GM19324 (cell line): ENCODE results near the gene MAGEB17.
"Not testable (repeated sequence)": the region's sequence is repeated elsewhere in the genome, so short reads cannot be mapped to it uniquely, and the experiment has no call there.

Source experiments
- ATAC-seq: cut with Tn5 transposase; IDR thresholded peaks from one replicate; pipeline ENCODE4 v1.9.1; 2021; ENCODE audit warnings: mild to moderate bottlenecking, moderate library complexity; ENCODE audit not compliant: unreplicated experiment, low FRiP score

The MAGEB17 gene, protein sequence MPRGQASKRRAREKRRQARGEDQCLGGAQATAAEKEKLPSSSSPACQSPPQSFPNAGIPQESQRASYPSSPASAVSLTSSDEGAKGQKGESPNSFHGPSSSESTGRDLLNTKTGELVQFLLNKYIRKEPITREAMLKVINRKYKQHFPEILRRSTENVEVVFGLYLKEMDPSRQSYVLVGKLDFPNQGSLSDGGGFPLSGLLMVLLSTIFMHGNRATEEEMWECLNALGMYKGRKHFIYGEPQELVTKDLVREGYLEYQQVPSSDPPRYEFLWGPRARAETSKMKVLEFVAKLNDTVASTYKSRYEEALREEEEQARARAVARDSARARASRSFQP

DNA sequence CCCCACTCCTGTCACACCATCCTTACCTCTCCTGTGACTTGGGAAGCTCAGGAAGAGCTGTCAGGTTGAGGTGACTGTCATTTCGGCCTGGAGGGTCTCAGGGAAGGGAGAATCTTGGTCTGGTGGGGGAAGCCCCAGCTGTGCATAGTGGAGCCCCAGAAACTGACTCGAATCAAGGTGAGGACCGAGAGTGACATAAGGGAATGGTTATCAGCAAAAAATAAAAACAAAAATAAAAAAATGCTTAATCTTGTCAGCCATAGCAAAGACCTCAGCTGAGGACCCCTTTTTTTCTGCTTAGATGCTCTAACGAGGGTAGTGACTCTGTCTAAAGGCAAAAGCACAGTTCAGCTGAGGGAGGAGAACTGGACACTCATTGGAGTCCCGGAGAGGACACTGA, at the start of gene MAGEB17:
Gene MAGEB17, plus strand, starts transcription at position 301 of the 400 bp plus-strand sequence. CDS start 2,902 bp downstream, outside the sequence.
- ATAC-seq = no peak

DNA sequence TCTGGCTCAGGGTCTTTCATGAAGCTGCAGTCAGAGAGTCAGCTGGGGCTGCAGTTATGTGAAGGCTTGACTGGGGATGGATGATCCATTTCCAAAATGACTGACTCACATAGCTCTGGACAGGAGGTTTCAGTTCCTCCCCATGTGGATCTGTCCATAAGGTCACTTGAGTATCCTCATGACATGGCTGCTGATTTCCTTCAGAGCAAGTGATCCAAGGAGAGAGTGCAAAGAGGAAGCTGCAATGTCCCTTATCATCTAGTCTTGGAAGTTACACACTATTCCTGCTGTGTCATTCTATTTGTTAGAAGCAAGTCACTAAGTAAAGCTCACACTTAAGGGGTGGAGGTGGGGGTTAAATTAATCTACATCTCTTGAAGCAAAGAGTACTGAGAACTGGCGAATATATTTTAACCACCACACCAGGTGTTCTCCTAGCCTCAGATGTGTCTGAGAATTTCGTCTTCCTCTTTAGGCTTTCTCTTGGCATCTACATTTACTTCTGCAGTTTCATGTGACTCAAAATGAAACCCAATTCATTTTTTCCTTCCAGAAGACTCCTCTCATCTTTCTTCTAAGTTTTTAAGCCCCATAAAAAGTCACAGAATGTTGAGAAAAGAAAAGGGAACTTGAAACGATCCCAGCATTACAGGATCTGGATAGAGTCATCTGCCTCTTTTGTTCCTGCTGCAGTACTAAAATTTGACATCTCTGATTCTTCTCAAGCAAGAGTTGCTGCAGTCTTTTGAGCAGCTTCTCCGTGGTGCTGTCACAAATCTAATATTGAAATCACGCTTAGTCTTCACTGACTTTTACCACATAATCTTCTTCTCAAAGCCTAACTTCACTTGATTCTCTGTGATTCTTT, 47.7 kb upstream of the MAGEB17 start:
- ATAC-seq = peak; percentile 91

GRCh38 chrX:16120431-16120830, 46.9 kb upstream of the MAGEB17 start:
- ATAC-seq = no peak

DNA sequence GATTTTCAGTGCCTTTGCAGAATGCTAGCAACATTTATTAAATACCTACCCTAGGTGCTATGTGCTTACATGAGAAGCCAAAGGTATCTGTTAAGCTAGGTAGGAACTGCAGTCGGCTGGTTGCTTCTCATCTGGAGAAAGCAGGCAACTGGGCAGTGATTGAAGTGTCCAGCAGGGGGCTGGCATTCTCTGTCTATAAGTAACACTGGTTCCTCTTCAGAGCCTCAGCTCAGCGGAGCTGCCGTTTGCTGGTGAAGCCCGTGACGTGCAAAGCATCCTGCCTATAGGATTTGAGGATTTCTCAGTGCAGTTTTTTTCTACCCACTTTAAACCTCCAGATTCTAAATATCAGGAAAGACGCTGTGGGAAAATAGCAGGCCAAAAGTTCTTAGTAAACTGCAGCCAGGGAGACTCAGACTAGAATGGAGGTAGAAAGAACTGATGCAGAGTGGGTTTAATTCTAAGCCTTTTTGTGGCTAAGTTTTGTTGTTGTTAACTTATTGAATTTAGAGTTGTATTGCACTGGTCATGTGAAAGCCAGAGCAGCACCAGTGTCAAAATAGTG, 44.0 kb upstream of the MAGEB17 start, which contains the start of gene GRPR:
Gene GRPR, plus strand, starts transcription at position 344 of the 565 bp plus-strand sequence. CDS start 389 bp downstream, outside the sequence.
- ATAC-seq = peak; percentile 64

DNA sequence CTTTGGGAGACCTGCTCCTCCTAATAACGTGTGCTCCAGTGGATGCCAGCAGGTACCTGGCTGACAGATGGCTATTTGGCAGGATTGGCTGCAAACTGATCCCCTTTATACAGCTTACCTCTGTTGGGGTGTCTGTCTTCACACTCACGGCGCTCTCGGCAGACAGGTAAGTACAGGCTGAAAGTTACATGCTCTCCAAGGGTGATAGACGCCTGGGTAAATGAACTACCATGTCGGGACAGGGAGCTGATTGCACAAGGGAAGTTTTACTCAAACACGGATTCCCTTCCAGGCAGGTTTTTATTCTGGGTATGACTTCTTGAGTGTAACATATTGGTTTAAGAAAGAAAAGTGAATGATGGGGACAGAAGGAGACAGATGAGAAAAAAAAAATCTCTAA, 43.1 kb upstream of the MAGEB17 start:
- no peak for ATAC-seq

DNA sequence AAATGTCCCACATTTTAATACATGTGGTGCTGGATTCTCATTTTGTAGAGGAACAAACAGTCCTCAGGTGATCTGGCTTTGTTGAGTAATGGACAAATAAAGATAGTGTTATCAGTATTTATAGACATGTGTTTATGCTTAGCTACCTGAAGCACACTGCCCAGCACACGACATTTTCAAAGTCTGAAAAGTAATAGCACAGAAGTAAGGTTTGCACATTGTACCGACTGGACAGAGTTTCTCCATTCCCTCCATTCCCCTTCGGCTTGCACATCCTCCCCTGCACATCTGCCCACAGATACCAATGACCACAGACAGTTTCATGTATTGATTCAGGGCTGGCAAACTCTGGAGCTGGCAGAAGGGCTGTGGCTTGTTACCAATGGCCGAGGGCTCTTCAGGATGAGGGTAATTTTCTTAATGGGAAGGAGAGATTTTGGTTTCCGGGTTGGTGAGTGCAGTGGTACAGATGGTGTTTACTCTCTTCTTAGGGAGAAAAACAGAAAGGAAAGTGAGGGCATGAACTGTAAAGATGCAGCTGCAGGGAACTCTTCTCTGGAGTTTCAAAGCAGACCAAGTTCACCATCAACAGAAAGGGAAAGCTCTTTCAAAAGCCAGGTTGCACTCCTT, 41.6 kb upstream of the MAGEB17 start:
- no peak for ATAC-seq

DNA sequence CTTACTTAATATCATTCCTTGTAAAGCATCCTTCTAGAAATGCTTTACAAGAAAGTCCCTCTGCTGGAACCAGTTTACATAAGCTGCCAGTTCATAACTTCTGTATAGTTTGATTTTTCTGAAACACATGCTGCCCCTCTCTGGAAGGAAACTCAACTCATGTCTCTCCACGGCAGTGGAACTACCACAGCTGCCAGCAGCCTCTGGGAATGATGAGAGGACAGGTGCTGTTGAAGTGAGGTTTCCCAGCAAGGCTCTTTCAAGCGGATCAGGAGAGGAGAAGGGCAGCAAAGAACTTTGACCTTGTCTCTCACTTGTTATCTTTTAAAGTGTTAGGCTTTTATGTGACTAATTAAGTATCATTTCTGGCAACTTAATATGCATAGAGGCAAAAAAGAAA, 36.6 kb upstream of the MAGEB17 start:
- ATAC-seq = no peak

DNA sequence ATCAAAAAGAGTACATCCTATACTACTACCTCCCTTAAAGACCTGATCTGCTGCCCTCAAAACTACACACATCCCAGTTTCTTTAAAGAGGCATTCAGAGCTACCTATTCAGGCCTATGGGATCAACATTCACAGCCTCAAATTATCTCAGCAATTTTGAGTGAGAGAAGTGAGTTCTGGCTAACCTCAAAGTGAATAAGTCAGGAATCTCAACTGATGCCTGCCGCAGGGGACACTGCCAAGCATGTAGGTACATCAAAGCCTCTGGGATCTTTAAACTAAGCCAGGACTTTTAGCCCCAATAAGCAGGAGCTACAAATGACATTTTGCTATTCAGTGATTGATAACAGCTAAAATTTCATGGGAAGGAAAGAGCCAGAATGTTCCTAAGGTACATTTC, 32.3 kb upstream of the MAGEB17 start:
- ATAC-seq = no peak

- no peak for ATAC-seq
Observed at GRCh38 chrX:16136080-16136479, 31.2 kb upstream of the MAGEB17 start.

- peak; percentile 84 for ATAC-seq
Observed at GRCh38 chrX:16137416-16138107, 29.7 kb upstream of the MAGEB17 start.

DNA sequence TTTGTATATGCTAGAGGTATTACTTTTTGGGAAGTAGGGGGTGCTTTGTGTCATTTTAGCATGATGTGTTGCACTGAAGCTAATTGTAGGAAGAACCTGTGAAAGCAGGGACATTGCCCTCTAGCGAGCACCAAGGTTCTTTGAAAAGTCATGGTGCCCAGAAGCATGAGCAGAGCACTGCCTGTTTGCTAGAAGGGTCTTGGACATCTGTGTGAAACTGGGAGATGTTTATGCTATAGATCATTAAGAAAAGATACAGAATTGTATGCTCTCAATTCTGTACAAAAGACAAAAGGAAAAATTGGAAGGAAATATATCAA, 29.2 kb upstream of the MAGEB17 start:
- ATAC-seq = peak; percentile 36

- no peak for ATAC-seq
Observed at GRCh38 chrX:16140448-16140847, 26.8 kb upstream of the MAGEB17 start.

GRCh38 chrX:16140983-16141382, 26.3 kb upstream of the MAGEB17 start:
- no peak for ATAC-seq

DNA sequence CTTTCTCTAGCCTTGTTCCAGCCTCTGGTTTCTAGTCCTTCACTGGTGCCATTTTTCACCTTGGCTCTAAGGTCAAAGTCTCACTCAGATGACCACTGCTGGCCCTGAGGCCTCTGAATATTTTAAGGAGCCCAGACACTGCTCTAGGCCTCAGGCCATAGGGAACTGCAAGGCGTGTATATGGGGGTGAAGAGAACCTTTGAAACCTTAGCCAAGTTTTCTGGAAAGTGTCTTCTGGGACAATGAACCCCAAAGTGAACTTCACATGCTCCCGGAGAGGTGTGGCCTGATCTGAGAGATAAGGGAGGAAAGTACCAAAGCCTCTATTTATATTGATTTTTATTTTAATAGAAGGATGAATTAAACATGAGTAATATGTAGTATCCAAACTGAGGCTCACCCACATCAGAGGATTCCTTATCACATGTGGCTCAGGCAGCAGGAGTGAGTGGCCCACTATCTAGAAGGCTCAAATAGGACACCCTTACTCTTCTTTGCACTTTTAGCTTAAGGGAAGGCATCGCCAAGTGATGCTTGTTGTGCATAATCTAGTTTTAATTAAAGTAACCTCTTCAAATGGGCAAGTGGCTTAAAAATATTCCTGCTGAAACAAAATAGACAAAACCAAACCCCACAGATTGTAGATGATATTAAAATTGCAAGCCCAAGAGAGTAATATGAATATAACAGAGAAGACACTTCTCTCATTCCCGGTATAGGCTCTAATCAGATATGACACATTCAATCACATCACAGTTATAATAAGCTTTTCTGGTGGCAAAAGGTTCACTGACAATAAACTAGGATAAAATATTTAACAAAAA, 25.6 kb upstream of the MAGEB17 start:
- no peak for ATAC-seq

- no peak for ATAC-seq
Observed at GRCh38 chrX:16142246-16142558, 25.1 kb upstream of the MAGEB17 start.

GRCh38 chrX:16143968-16144367, 23.3 kb upstream of the MAGEB17 start:
- no peak for ATAC-seq

DNA sequence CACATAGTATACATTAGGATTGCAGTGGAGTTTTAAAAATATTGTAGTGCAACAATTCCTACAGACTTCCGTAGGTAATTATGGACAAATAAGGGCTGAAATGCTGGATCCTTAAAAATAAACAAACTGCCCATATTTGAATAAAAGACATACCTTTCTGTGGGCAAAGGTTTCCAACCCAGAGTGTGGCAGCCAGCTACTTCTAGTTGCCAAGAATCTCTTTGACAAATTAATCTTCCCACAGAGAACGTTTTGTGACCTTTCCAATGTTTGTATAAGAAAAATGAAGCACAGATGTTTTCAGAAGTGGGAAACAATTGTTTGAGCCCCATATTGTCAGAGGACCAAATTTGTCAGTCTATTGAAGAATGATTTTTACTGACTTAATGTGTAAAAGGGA, 22.9 kb upstream of the MAGEB17 start:
- ATAC-seq = no peak

- ATAC-seq = not testable (repeated sequence)
Observed at GRCh38 chrX:16145093-16145492, 22.2 kb upstream of the MAGEB17 start.

DNA sequence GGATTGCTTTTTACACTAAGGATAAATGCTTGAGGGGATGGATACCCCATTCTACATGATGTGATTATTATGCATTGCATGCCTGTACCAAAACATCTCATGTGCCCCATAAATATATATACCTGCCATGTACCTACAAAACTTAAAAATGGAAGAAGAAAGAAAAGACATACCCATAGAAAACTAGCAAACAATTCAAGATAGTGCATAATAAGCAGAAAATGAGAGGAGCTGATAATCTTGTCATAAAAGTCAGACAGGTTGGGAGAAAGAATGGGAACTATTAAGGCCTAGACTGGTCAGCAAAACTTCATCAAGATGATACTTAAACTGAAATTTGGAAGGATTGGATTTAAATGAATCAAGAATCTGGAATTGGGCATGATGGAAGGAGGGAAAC, 21.6 kb upstream of the MAGEB17 start:
- no peak for ATAC-seq

- ATAC-seq = no peak
Observed at GRCh38 chrX:16148896-16149295, 18.4 kb upstream of the MAGEB17 start.
